ENCODE results near the gene CYP3A5. TPM values are rescaled to one million over a fixed set of nuclear protein-coding genes. Genes with fewer than 3 reads are reported as not detected.

Gene CYP3A5
- total RNA-seq, 4 donors from 2014 or later: 142 to 543 (median 383) TPM

DNA sequence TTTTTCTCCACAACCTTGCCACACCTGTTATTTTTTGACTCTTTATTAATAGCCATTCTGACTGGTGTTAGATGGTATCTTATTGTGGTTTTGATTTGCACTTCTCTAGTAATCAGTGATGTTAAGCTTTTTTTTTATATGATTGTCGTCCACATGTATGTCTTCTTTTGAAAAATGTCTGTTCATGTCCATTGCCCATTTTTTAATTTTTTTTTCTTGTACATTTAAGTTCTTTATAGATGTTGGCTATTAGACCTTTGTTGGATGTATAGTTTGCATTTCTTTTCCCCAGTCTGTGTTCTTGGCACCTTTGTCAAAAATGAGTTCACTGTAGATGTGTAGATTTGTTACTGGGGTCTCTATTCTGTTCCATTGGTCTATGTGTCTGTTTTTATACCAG, 34.2 kb downstream of the CYP3A5 start:
- TF ChIP-seq POLR2AphosphoS5 (IDR thresholded peaks at IDR 0.05): no peak
- TF ChIP-seq EP300 (IDR thresholded peaks at IDR 0.05; ENCODE audit: low read depth): no peak
- no peak for TF ChIP-seq POLR2A (IDR thresholded peaks at IDR 0.05)
- TF ChIP-seq CTCF (IDR thresholded peaks at IDR 0.05): no peak
- in situ Hi-C loops (cut with MboI; ENCODE audit: low pct_ligation_motif_present in 1 of 4, low pct_unique_long_range_greater_than_20kb in 1 of 4, low sequenced_read_pairs in 3 of 4): no loop called here
- no peak overlapping the region for H3K4me3 ChIP-seq

DNA sequence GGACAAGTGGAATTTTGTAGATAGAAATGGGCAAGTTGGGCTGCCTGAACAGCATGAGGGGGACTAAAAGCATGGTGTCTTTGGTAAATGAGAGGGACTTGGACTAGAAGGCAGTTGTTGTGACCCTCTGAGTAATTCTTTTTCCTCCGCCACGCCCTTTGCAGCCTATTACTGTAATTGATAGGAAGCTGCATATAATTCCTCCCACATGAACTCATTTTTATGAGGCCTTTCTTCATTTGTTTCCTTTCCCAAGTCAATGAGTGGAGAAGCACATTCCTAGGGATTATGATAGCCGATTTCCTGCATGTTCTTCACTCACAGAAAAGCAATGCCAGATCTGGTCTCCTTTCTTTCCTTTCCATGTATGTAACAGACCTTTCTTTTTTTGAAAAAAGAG, 35.4 kb downstream of the CYP3A5 start:
- Histone ChIP-seq H3K27me3 (no peaks in the 10 kb centered on the region), H3K36me3 (peaks cover 0 to 11% (median 0%) of the 10 kb centered on the region in 4 donors), H3K4me3 (no peak overlapping the region), H3K4me1 (no peaks in the 10 kb centered on the region), H3K9me3 (peaks cover 0 to 3% of the 10 kb centered on the region in 2 donors), H3K27ac (no peak overlapping the region)
- intact Hi-C loops (cut with DNase I; ENCODE audit: low total_unique reads): no loop called here
- WGBS, 2 donors (ENCODE audit: low coverage in 1 of 2): 87 to 95% methylated on average over 3 of the region's 3 CpGs
- DNase-seq: no peak
- TF ChIP-seq POLR2A (IDR thresholded peaks at IDR 0.05) (no peak), CTCF (IDR thresholded peaks at IDR 0.05) (no peak), POLR2AphosphoS5 (IDR thresholded peaks at IDR 0.05) (no peak), EP300 (IDR thresholded peaks at IDR 0.05; ENCODE audit: low read depth) (no peak)
- in situ Hi-C loops (cut with MboI; ENCODE audit: low pct_ligation_motif_present in 1 of 4, low pct_unique_long_range_greater_than_20kb in 1 of 4, low sequenced_read_pairs in 3 of 4): no loop called here

More for the DNA sequence above, 34.2 kb downstream of the CYP3A5 start:
- 90 to 100% methylated on average over 1 of the region's 1 CpG for WGBS, 2 donors (ENCODE audit: low coverage in 1 of 2)
- intact Hi-C loops (cut with DNase I; ENCODE audit: low total_unique reads): no loop called here
- no peak overlapping the region for H3K27ac ChIP-seq
- no peaks in the 10 kb centered on the region for H3K27me3 ChIP-seq
- peaks cover 0 to 3% of the 10 kb centered on the region in 2 donors for H3K9me3 ChIP-seq
- no peaks in the 10 kb centered on the region for H3K4me1 ChIP-seq
- no peak for DNase-seq
- H3K36me3 ChIP-seq: peaks cover 0 to 11% (median 0%) of the 10 kb centered on the region in 4 donors

DNA sequence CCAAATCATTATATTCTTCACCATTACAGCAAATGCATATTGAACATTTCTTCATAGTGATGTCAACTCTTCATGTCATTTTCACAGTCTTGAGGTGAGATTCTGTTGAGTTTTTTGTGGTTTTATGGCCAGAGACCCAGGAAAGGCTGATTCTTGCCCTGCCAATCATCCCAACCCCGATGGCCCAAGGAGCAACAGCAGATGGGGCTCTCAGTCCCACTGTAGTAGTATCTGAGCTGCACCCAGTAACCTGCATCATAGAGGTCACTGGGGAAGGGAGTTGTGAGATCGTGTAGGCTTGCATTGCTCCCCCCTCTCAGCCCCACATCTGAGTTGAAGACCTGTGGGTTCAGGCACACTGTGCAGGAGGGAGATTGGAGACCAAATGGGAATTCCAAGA, 36.3 kb downstream of the CYP3A5 start:
- in situ Hi-C loops (cut with MboI; ENCODE audit: low pct_ligation_motif_present in 1 of 4, low pct_unique_long_range_greater_than_20kb in 1 of 4, low sequenced_read_pairs in 3 of 4) (no loop called here), intact Hi-C loops (cut with DNase I; ENCODE audit: low total_unique reads) (no loop called here)
- no peak for DNase-seq
- H3K36me3 ChIP-seq: peaks cover 0 to 11% (median 0%) of the 10 kb centered on the region in 4 donors
- no peak overlapping the region for H3K27ac ChIP-seq
- 89% methylated on average over 2 of the region's 2 CpGs; no CpG with 5 or more reads in 1 of the 2 donors for WGBS, 2 donors (ENCODE audit: low coverage in 1 of 2)
- H3K9me3 ChIP-seq: peaks cover 0 to 3% of the 10 kb centered on the region in 2 donors
- TF ChIP-seq CTCF (IDR thresholded peaks at IDR 0.05) (no peak), EP300 (IDR thresholded peaks at IDR 0.05; ENCODE audit: low read depth) (no peak), POLR2A (IDR thresholded peaks at IDR 0.05) (no peak), POLR2AphosphoS5 (IDR thresholded peaks at IDR 0.05) (no peak)
- H3K4me3 ChIP-seq: no peak overlapping the region
- H3K4me1 ChIP-seq: no peaks in the 10 kb centered on the region
- no peaks in the 10 kb centered on the region for H3K27me3 ChIP-seq

GRCh38 chr7:99642027-99642426, 37.8 kb downstream of the CYP3A5 start:
- no peak for TF ChIP-seq POLR2AphosphoS5 (IDR thresholded peaks at IDR 0.05)
- no peak for TF ChIP-seq EP300 (IDR thresholded peaks at IDR 0.05; ENCODE audit: low read depth)
- no peak for TF ChIP-seq CTCF (IDR thresholded peaks at IDR 0.05)
- no peak for TF ChIP-seq POLR2A (IDR thresholded peaks at IDR 0.05)
- no peak overlapping the region for H3K27ac ChIP-seq
- H3K27me3 ChIP-seq: no peaks in the 10 kb centered on the region
- no peaks in the 10 kb centered on the region for H3K4me1 ChIP-seq
- in situ Hi-C loops (cut with MboI; ENCODE audit: low pct_ligation_motif_present in 1 of 4, low pct_unique_long_range_greater_than_20kb in 1 of 4, low sequenced_read_pairs in 3 of 4): no loop called here
- H3K9me3 ChIP-seq: peaks cover 0 to 3% of the 10 kb centered on the region in 2 donors
- H3K36me3 ChIP-seq: peaks cover 0 to 5% (median 0%) of the 10 kb centered on the region in 4 donors
- no peak for DNase-seq
- intact Hi-C loops (cut with DNase I; ENCODE audit: low total_unique reads): no loop called here
- 92 to 100% methylated on average over 1 of the region's 1 CpG for WGBS, 2 donors (ENCODE audit: low coverage in 1 of 2)
- H3K4me3 ChIP-seq: no peak overlapping the region
